AG04449 (cell line): ENCODE data around the gene ZNF580.

Source experiments
- CTCF ChIA-PET: fragments of 350-600 bp; formaldehyde crosslinking; extraction: SDS; loops from one replicate; lab custom pipeline; 2021; ENCODE audit warnings: antibody characterized with exemption; lab: Yijun Ruan, JAX
- POLR2A ChIA-PET: fragments of 400-600, 350-600 bp; formaldehyde crosslinking; extraction: SDS; loops from one replicate; lab custom pipeline; 2020; ENCODE audit warnings: antibody characterized with exemption, inconsistent platforms; lab: Yijun Ruan, JAX
- DNase-seq: peaks from one replicate; pipeline ENCODE4 v3.0.0-alpha.2; 2010; ENCODE audit warnings: low read depth, low spot score
- H3K4me3 ChIP-seq: 2 replicates; pipeline ENCODE4 v1.5.1; 2011; ENCODE audit warnings: low read depth, mild to moderate bottlenecking, control low read depth, low read length
- CTCF ChIP-seq: IDR thresholded peaks from one replicate; pipeline ENCODE4 v1.5.1; 2011; ENCODE audit warnings: mild to moderate bottlenecking, moderate library complexity, low read length, control low read depth, inconsistent platforms; ENCODE audit not compliant: insufficient read depth; ENCODE audit errors: missing control alignments

The ZNF580 gene

GRCh38 chr19:55675661-55676354 is 35.0 kb downstream of the ZNF580 start:
- no peak for TF ChIP-seq CTCF
- DNase-seq, result no peak
- H3K4me3 ChIP-seq, result peak overlapping the region; percentile 66
- POLR2A ChIA-PET, result interaction anchor here (0.5 kb wide), 1 partner anchor 43 kb away, joined by 3 read pairs; no protein-coding TSS in a partner anchor
- CTCF ChIA-PET, result interaction anchor here (0.8 kb wide), 1 partner anchor 9 kb away, joined by 3 read pairs; no protein-coding TSS in a partner anchor

- no peak for DNase-seq
- ChIA-PET POLR2A (interaction anchor here (0.5 kb wide), 1 partner anchor 44 kb away, joined by 3 read pairs; no protein-coding TSS in a partner anchor), CTCF (interaction anchor here (0.8 to 1.0 kb wide), 3 partner anchors 8 to 22 kb away, joined by 3 to 4 read pairs (median 3); no protein-coding TSS in a partner anchor)
- TF ChIP-seq CTCF, result no peak
- peak overlapping the region; percentile 66 for H3K4me3 ChIP-seq
Measured at GRCh38 chr19:55676383-55676782, 35.6 kb downstream of the ZNF580 start.

GRCh38 chr19:55676889-55677505 is 36.2 kb downstream of the ZNF580 start:
- ChIA-PET POLR2A (no interaction called here), CTCF (interaction anchor here (0.8 to 1.0 kb wide), 3 partner anchors 8 to 23 kb away, joined by 3 to 4 read pairs (median 3); no protein-coding TSS in a partner anchor)

GRCh38 chr19:55677572-55678028 is 36.8 kb downstream of the ZNF580 start:
- ChIA-PET POLR2A (no interaction called here), CTCF (no interaction called here)
- DNase-seq, result no peak
- no peak overlapping the region for H3K4me3 ChIP-seq
- no peak for TF ChIP-seq CTCF

More at GRCh38 chr19:55676889-55677505, 36.2 kb downstream of the ZNF580 start:
- no peak for DNase-seq
- H3K4me3 ChIP-seq, result no peak overlapping the region; the same call in 1 of the 2 replicates
- no peak for TF ChIP-seq CTCF

- no peak for DNase-seq
- ChIA-PET CTCF (no interaction called here), POLR2A (no interaction called here)
- no peak for TF ChIP-seq CTCF
- no peak overlapping the region for H3K4me3 ChIP-seq
Measured at GRCh38 chr19:55678121-55678671, 37.4 kb downstream of the ZNF580 start.
